ENCODE data around the gene PDE6B.
"Not testable (repeated sequence)": the region's sequence is repeated elsewhere in the genome, so short reads cannot be mapped to it uniquely, and the experiment has no call there.

PDE6B gene

GRCh38 chr4:658681-659667 lies 33.6 kb downstream of the PDE6B start:
- DNase-seq = no peak

GRCh38 chr4:659851-660250 lies 34.5 kb downstream of the PDE6B start:
- no peak for DNase-seq

GRCh38 chr4:660401-660800 lies 35.0 kb downstream of the PDE6B start:
- no peak for DNase-seq

- no peak for DNase-seq
Observed at GRCh38 chr4:661231-661630, 35.9 kb downstream of the PDE6B start.

GRCh38 chr4:661881-662761 lies 36.7 kb downstream of the PDE6B start:
- DNase-seq = no peak

GRCh38 chr4:663046-663437 lies 37.7 kb downstream of the PDE6B start:
- DNase-seq = no peak

GRCh38 chr4:663438-664428 lies 38.4 kb downstream of the PDE6B start:
- DNase-seq = peak; percentile 24

- DNase-seq = no peak
Observed at GRCh38 chr4:664713-665231, 39.4 kb downstream of the PDE6B start.

- DNase-seq = no peak
Observed at GRCh38 chr4:665381-665750, 40.0 kb downstream of the PDE6B start.

GRCh38 chr4:665751-666435 lies 40.5 kb downstream of the PDE6B start:
- no peak for DNase-seq

- no peak for DNase-seq
Observed at GRCh38 chr4:666436-666810, 41.0 kb downstream of the PDE6B start.

GRCh38 chr4:666822-667544 lies 41.6 kb downstream of the PDE6B start:
- no peak for DNase-seq

- no peak for DNase-seq
Observed at GRCh38 chr4:667545-667925, 42.2 kb downstream of the PDE6B start.

- DNase-seq = not testable (repeated sequence)
Observed at GRCh38 chr4:668219-668618, 42.8 kb downstream of the PDE6B start.

GRCh38 chr4:669806-670559 lies 44.6 kb downstream of the PDE6B start:
- DNase-seq = not testable (repeated sequence)

GRCh38 chr4:671769-672168 lies 46.4 kb downstream of the PDE6B start:
- DNase-seq = no peak

GRCh38 chr4:673349-674091 lies 48.1 kb downstream of the PDE6B start:
- no peak for DNase-seq

- peak; percentile 83 for DNase-seq
Observed at GRCh38 chr4:674172-675035, 49.0 kb downstream of the PDE6B start, which contains the start of the genes ATP5ME and MYL5. Gene ATP5ME, minus strand, starts transcription at chr4:674276. Its CDS starts 29 bp downstream, at chr4:674247. Gene MYL5, plus strand, starts transcription at chr4:674542. Its CDS starts 3,485 bp downstream, at chr4:678027.

Measured in NCI-H526 treated with DMSO at 0.1 percent for 48 hours (cell line).